AML-193 (cell line): Measurements from ENCODE around the gene CDC14A.

Experiments
- DNase-seq, 2 experiments: peaks; one replicate each; lab custom pipeline; 2025; lab: John Stamatoyannopoulos, UW

CDC14A gene

DNA sequence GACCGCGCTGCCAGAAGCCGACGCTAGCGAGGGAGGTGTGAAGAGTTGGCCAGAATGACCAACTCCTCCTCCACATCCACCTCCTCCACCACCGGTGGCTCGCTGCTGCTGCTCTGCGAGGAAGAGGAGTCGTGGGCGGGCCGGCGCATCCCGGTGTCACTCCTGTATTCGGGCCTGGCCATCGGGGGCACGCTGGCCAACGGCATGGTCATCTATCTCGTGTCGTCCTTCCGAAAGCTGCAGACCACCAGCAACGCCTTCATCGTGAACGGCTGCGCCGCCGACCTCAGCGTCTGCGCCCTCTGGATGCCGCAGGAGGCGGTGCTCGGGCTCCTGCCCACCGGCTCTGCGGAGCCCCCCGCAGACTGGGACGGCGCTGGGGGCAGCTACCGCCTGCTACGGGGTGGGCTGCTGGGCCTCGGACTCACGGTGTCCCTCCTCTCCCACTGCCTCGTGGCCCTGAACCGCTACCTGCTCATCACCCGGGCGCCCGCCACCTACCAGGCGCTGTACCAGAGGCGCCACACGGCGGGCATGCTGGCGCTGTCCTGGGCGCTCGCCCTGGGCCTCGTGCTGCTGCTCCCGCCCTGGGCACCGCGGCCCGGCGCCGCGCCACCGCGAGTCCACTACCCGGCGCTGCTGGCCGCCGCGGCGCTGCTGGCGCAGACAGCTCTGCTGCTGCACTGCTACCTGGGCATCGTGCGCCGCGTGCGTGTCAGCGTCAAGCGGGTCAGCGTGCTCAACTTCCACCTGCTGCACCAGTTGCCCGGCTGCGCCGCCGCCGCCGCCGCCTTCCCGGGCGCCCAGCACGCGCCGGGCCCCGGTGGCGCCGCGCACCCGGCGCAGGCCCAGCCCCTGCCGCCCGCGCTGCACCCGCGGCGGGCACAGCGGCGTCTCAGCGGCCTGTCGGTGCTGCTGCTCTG lies 186.9 kb downstream of the CDC14A start:
- no peak for DNase-seq

DNA sequence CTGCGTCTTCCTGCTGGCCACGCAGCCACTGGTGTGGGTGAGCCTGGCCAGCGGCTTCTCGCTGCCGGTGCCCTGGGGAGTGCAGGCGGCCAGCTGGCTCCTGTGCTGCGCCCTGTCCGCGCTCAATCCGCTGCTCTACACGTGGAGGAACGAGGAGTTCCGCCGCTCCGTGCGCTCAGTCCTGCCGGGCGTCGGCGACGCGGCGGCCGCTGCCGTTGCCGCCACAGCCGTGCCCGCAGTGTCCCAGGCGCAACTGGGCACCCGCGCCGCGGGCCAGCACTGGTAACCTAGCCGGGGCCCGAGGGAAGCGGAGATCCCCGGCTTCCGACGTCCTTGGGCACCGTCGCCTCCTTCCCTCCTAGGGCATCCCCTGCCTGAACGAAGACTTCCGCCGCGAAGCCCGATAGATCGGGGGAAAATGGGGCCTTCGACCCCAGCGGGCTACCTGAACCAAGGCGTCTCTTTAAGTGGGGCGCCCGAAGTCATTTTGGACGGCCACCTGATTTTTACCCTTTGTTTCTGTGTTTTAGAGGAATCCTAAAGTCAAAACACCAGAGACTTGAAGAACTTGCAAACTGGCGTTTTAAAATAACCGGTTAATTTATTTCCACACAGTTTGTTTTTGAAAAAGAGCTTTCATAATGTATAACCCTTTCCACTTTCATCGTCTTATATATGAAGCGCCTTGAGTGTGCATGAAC lies 187.7 kb downstream of the CDC14A start:
- DNase-seq, result no peak

DNA sequence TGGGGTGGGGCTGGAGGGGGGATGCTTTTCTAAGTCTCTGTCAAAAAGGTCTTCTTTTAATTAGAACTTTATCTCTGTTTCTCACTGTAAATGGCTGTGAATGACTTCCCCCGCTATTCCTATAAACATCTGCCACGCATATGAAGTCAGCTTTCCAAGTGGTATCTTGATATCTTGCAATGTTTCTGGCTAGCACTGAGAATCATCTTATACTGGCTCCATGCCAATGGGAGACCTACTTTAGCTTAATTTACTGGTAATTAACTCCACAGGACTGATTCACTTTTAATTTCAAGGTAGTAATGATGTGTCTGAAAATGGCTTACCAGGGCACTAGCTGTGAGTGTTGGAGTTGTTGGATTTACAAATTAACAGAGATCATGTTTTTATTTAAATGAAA lies 190.0 kb downstream of the CDC14A start:
- no peak for DNase-seq

DNA sequence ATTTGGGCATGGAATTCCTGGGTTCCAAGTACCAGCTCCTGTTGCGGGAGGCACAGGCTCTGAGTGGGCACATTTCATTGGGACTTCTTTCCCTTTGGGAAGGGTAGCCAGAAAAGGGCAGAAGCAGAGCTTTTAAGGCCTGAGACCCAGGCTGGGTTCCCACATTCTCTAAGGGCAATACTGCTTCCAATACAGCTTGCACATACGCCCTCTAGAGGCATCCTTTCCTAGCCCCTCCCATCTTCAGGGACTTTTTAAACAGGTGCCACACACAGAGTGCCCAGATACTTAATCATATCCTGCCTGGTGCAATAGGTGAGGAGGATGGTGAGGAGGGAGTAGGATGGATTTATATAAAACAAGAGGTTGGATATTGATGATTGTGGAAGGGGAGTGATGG lies 191.3 kb downstream of the CDC14A start:
- peak; percentile 37 to 54 for DNase-seq

DNA sequence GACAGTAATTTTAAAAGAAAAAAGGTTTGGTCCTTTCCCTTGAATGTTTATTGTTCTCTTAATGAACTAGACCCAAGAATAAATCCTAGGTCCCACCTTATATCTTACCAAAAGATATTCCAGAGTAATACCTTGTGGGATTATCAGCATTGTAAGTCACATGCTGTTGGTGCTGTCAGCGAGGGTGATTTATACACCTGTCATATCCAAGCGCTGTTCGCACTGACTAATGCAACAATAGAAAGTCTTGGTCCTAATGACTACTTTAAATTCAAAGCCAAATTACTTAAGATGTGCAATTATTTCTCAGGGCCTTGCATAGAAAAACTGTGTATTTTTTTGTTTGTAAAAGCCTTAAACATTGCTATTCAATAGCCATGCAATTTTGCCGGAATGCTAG lies 192.5 kb downstream of the CDC14A start:
- DNase-seq, result no peak

DNA sequence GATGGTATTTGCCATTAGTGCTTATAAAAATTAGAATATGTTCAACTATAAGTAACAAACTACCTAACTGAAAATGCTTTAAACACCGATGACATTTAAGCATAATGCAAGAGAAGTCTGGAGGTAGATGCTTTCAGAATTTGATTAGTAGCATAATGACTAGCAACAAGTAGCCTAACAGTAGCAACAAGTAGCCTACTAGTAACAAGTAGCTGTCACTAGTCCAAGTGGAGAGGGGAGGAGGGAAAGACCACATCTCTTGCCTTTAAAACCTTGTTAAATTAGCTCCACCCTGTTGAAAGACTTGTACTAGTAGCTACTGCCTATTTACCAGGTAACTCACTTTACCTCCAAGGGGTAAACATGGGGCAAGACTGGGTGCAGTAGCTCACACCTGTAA lies 193.5 kb downstream of the CDC14A start:
- no peak for DNase-seq

DNA sequence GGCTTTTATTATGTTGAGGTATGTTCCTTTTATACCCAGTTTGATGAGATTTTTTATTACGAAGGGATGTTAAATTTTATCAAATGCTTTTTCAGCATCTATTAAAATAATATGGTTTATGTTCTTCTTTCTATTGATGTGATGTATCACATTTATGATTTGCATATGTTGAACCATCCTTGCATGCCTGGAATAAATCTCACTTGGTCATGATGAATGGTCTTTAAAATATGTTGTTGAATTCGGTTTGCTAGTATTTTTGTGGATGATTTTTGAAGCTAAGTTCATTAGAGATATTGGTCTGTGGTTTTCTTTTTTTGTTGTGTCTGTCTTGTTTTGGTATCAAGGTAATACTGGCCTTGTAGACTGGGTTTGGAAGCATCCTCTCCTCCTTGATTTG lies 199.7 kb downstream of the CDC14A start:
- no peak for DNase-seq

DNA sequence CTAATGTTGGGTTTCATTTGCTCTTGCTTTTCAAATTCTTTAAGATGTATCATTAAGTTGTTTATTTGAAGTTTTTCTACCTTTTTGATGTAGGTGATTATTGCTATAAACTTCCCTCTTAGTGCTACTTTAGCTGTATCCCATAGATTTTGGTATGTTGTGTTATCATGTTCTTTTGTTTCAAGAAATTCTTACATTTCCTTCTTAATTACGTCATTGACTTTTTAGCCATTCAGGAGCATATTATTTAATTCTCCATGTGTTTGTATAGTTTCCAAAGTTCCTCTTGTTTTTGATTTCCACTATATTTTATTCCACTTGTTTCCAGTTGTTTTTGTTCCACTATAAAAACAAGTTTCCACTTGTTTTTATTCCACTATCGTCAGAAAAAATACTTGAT lies 200.6 kb downstream of the CDC14A start:
- no peak for DNase-seq

DNA sequence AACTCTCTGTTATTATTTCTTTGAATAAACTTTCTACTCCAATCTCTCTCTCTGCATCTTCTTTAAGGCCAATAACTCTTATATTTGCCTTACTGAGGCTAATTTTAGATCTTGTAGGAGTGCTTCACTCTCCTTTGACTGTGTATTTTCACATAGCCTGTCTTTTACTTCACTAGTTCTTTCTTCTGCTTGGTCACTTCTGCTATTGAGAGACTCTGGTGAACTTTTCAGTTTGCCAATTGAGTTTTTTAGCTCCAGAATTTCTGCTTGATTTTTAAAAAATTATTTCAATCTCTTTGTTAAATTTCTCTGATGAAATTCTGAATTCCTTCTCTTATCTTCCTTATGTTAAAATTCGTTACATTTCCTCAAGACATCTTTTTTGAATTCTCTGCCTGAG lies 203.9 kb downstream of the CDC14A start:
- DNase-seq, result no peak

DNA sequence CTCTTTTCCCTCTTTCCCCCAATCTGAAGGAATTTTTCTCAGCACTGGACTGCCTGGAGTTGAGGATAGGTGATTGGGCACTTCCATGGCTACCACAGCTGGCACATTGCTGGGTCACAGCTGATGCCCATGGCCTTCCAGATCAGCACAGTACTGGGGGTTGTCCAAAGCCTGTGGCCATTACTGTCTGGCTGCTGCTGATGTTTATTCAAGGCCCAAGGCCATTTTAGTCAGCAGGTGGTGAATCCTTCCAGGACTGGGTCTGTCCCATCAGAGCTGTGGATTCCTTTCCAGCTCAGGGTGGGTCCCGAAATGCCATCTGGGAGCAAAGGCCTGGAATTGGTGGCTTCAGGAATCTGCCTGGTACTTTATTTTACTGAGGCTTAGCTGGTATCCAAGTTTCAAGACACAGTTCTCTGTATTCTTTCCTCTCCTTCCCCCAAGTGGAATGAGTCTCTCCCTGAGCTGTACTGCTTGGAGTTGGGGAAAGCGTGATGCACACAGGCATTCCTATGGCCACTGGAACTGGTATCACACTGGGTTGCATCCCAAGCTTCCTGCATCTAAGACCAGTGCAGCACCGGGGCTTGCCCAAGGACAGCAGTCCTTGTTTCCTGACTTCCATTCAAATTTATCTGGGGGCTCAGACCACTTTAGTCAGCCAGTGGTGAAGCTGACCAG lies 204.8 kb downstream of the CDC14A start:
- no peak for DNase-seq

DNA sequence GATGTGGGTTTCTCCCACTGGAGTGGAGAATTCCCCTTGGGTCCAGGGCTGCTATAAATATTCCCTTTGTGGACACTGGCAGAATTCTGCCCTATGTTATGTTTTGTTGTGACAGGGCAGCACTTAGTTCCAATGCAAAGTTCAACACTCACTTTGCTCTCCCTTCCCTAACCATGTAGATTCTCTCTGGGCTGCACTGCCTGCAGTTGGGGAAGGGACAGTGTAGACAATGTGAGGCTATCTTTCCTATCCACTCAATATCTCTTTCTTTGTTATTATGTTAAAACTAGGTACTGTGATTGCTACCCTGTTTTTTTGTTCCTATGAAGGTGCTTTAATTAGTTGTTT lies 205.3 kb downstream of the CDC14A start:
- no peak for DNase-seq

DNA sequence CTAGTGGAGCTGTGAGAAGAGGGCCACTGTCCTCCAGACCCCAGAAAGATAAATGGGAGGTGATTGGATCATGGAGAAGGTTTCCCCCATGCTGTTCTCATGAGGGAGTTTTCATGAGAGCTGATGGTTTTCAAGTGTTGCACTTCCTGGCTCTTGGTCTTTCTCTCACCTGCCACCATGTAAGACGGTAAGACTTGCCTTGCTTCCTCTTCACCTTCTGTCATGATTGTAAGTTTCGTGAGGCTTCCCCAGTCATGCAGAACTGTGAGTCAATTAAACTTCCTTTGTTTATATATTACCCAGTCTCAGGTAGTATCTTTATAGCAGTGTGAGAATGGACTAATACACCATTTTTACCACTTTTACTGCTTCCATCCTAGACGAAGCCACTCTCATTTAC lies 213.2 kb downstream of the CDC14A start:
- no peak for DNase-seq

DNA sequence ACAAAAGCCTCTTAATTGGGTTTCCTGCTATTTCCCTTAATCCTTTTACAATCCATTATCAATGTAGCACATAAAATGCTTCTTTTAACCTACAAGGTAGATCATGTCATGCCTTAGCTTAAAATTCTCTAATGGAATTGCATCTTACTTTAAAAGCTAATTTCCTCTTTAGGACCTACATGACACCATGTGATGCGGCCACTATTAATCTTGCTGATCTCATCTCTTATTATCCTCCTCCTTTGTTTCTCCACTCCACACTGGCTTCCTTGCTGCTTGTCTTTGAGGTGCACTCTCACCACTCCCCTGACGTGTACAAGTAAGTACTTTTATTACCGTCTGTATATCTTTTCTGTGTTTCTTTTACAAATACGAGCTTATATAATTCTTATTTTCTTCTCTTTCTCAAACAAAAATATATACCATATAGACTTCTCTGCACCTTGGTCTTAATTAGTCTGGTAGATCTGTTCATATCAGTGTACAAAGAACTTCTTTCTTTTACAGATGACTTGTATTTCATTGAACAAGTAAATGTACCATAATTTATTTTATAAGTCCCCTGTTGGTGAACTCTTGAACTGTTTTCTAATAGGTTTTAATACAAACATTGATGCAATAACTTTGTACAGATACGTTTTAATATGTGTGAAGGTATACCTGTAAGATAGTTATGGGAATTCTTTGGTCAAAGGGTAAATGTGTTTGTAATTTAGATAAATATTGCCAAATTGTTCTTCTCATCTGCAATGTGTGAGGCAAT lies 213.8 kb downstream of the CDC14A start:
- no peak for DNase-seq

DNA sequence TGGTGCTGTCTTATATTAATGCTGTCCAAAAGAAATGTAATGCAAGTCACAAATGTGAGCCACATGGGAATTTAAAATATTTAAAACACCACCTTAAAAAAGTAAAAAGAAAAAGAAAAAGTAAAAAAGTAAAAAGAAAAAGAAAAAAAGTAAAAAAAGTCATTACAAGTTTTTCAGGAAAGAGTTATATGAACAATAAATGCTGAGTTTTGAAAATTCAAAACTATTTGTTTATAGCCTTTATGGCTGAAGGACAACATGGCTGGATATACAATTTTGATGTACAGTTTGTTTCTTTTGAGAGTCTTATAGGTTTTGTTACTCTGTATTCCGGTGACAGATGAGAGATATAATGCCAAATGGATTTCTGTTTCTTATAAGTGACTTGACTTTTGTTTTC lies 214.8 kb downstream of the CDC14A start:
- no peak for DNase-seq
